Stimulated activated CD8-positive, alpha-beta memory T cell treated with anti-CD3 and anti-CD28 coated beads, Interleukin-2, amount 100 ng/mL, for 1 hour (primary cell): Measurements from ENCODE around the gene NRAP.

Source experiments
- DNase-seq, 2 donors: peaks; one replicate each; pipeline ENCODE4 v3.0.0-alpha.2; 2020; ENCODE audit warnings: low read depth in 2 of 2

The NRAP gene

GRCh38 chr10:113561214-113561613 lies 102.6 kb downstream of the NRAP start:
- no peak for DNase-seq

DNA sequence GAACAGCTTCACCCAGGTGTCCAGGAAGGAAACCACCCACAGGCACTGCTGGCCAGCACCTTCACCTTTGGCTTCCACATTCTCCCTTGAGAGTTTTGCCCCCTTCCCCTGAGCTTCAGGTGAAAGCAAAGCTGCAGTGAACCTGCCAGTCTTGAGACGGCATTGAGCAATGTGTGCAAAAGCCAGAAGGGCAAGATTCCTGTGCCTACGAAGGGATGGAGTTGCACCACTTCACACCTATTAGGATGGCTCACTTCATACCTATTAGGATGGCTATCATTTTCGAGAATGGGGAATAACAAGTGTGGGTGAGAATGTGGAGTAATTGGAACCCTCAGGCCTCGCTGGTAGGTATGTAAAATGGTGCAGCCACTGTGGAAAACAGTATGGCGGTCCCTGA lies 103.8 kb downstream of the NRAP start:
- no peak for DNase-seq

GRCh38 chr10:113557903-113558321 lies 105.9 kb downstream of the NRAP start:
- DNase-seq = no peak

GRCh38 chr10:113557424-113557862 lies 106.4 kb downstream of the NRAP start:
- no peak for DNase-seq

GRCh38 chr10:113555751-113556150 lies 108.1 kb downstream of the NRAP start:
- DNase-seq = no peak

DNA sequence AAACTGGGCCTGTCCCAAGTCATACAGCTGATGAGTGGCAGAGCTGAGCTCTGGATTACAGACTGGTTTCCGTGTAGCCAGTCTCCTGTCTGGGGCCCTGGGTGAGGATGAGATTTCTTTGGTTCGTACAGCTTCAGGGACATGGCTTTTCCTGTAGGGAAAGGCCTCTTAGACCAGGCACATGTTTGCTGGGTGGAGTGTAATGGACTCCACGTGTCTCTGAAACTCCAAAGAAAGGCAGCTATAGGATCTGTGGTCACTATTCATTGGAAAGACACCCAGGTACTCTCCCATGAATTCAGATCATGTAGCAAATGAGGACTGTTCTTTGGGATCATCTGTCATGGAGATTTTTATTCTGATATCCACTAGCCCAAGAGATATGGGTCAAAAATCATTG lies 108.6 kb downstream of the NRAP start:
- no peak for DNase-seq

DNA sequence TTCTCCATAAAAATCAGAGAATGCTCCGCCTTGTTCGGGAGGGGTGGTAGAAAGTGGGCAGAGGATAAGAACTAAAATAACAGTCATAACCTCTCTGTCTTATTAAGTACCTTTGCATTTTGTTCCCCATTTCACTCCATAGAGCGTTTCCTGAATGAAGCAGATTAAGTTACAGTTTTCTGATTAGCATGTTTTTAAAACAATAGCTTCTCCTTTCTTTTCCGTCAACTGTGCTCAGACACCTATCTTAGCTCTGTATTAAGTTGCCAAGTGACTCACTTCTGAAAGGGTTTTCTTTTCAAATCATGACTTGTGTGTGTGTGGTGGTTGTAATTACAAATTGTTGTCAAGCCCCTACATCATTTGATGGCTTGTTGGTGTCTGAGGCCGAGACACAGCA lies 109.6 kb downstream of the NRAP start:
- DNase-seq = no peak

DNA sequence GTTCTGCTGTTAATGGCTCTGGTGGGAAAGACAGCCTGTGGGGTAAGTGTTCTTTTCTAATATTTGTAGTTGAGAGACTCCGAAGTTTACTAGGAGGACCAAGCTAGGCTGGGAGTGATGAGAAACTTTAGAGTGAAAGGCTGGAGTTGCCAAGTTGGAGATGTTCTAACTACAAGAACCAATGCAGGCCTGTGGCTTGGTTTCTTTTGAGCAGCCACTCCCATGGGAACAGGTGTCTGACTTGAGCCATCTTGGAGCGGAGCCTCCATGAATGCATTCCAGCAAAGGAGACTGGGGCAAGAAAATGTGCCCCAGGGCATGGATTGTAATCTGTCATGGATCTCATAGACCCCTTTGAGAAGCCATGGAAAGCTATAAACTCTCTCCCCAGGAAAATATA lies 110.7 kb downstream of the NRAP start:
- DNase-seq = no peak

- DNase-seq = no peak
Observed at GRCh38 chr10:113552701-113553100, 111.1 kb downstream of the NRAP start, which contains the start of gene HABP2. Gene HABP2 (plus strand): TSS chr10:113553053. CDS start chr10:113553122, 69 bp downstream.

DNA sequence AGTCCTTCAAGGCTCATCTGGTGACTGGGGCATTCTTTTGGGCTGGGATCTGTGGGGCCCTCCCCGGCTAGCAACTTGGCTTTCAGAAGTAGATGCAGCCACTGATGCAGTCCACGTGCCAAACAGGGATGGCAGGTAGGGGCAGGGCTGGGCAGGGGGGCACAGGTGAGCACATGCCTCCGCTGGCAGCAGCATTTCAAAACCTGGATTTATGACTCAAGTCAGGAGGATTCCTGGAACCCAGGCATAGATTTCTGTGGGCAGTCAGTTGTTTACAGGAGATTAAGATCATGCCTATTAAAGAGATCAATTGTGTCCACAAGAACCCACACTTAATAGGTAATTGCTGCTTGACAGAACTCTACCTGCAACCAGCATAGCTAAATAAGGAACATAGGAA lies 111.8 kb downstream of the NRAP start:
- no peak for DNase-seq

- DNase-seq = no peak
Observed at GRCh38 chr10:113550365-113550764, 113.5 kb downstream of the NRAP start.

GRCh38 chr10:113549856-113550255 lies 114.0 kb downstream of the NRAP start:
- DNase-seq = no peak

- DNase-seq = no peak
Observed at GRCh38 chr10:113547426-113547825, 116.4 kb downstream of the NRAP start.

DNA sequence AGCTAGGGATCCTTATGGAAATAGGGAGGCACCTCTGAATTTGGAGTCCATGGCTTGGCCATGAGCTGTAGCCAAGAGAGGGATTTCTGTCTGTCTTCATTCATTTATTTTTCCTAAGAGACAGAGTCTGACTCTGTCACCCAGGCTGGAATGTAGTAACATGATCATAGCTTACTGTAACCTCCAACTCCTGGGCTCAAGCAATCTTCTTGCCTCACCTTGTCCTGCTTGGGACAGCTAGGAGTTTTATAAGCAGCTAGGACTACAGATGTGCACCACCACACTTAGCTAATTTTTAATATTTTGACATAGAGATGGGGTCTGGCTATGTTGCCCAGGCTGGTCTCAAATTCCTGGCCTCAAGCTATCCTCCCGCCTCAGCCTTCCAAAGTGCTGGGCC lies 119.4 kb downstream of the NRAP start:
- DNase-seq = no peak

DNA sequence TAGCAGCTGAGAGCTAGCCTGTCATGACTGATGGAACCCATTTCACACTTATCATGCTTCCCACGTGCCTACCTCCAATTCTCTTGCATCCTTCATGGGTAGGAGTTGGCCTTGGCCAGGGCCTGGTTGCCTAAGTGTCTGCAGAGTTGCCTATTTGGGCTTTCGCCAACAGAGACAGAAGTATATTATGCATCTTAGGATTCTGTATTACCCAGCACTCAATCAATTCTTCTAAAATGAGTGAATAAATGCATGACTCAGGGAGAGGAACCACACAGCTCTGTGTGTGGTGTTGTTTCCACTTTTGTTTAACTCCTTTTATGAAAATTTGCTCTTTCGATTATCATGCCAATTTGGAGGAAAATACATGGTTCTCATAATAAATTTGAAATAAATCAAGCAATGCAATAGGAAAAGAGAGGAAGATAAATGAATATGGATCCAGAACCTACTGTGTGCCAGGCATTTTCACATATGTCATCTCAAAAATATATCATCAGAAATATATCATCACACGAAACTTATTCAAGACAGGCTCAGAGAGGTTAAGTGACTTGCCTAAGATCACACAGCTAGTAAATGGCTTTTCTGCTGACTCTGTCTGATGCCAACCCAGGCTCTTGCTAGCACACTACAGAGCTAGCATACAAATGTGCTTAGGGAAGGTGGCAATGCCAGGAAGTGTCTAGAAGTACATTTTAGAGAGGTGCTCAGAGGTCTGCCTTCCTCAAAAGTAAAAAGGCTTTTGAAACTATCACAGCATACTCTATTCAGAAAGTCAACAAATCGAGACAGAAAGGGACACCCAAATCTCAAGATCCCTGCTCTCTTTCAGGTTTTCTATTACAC lies 120.5 kb downstream of the NRAP start:
- no peak for DNase-seq

- DNase-seq = no peak
Observed at GRCh38 chr10:113541549-113541927, 122.3 kb downstream of the NRAP start.

DNA sequence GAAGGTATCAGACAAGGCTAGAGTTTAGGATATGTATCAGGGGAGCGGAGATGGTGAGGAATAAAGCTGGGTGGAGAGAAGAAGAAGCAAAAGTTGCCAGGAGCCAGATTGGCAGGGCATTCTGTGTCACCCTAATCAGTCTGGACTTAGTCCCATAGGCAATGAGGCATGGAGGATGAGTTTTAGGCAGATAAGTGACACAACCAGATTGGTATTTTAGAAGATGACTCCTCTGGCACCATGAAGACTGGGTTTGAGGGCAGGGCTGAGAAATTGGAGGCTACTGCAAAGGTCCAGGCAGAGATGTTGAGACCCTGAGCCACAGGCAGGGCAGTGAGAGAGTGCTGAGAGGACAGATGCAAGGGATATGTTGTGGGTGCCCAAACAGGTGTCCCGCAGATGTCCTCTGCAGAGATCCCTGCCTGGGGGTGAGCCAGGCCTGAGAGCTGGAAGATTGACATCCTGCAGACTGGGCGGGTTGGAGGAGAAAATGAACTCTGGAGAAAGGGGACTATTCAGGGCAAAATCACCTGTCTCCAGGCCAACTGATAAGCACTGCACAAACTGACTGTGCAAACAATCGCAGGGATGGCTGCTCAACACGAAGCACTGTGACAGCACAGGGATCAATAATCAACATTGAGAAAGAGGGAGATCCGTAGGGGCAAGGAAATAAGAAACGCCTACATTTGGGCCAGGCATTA lies 122.8 kb downstream of the NRAP start:
- no peak for DNase-seq

- DNase-seq = no peak
Observed at GRCh38 chr10:113539789-113540188, 124.1 kb downstream of the NRAP start.
